HL-60/S4 treated with phorbol 12-myristate 13-acetate at 8.2 ng/mL for 4 days and 3 days (cell line): ENCODE data around the gene SLC25A17.
"Not testable (repeated sequence)": the region's sequence is repeated elsewhere in the genome, so short reads cannot be mapped to it uniquely, and the experiment has no call there.

ENCODE experiments used
- in situ Hi-C: fragments of 300-500 bp; cut with MboI; formaldehyde crosslinking; loops from 2 replicates; pipeline ENCODE4 v1.15.0; 2022; ENCODE audit warnings: low sequenced_read_pairs

SLC25A17 gene

GRCh38 chr22:40818747-40819598, at the start of gene SLC25A17:
Gene SLC25A17, minus strand, starts transcription at chr22:40819346. Its CDS starts 98 bp downstream, at chr22:40819248.
- in situ Hi-C loops = no loop called here

- in situ Hi-C loops = not testable (repeated sequence)
Measured at GRCh38 chr22:40868379-40868778, 49.2 kb upstream of the SLC25A17 start.

GRCh38 chr22:40867109-40867508, 48.0 kb upstream of the SLC25A17 start:
- in situ Hi-C loops = no loop called here

- in situ Hi-C loops = no loop called here
Measured at GRCh38 chr22:40862537-40862936, 43.4 kb upstream of the SLC25A17 start.

- in situ Hi-C loops = no loop called here
Measured at GRCh38 chr22:40862013-40862412, 42.9 kb upstream of the SLC25A17 start, which contains the start of gene DNAJB7. Gene DNAJB7, minus strand, starts transcription at chr22:40862113. Its CDS starts 119 bp downstream, at chr22:40861994.

- in situ Hi-C loops = no loop called here
Measured at GRCh38 chr22:40857309-40857855, 38.2 kb upstream of the SLC25A17 start.

GRCh38 chr22:40856513-40857308, 37.6 kb upstream of the SLC25A17 start, which contains the start of the genes ST13 and XPNPEP3:
Gene ST13, minus strand, starts transcription at chr22:40856639. Its CDS starts 99 bp downstream, at chr22:40856540.
Gene XPNPEP3, plus strand, starts transcription at chr22:40857148. Its CDS starts 34 bp downstream, at chr22:40857182.
- in situ Hi-C loops = no loop called here

- in situ Hi-C loops = no loop called here
Measured at GRCh38 chr22:40855979-40856512, 36.9 kb upstream of the SLC25A17 start.

- in situ Hi-C loops = no loop called here
Measured at GRCh38 chr22:40855071-40855978, 36.2 kb upstream of the SLC25A17 start.

- in situ Hi-C loops = no loop called here
Measured at GRCh38 chr22:40853961-40854360, 34.8 kb upstream of the SLC25A17 start.

GRCh38 chr22:40853333-40853732, 34.2 kb upstream of the SLC25A17 start:
- in situ Hi-C loops = no loop called here

GRCh38 chr22:40845816-40846215, 26.7 kb upstream of the SLC25A17 start:
- in situ Hi-C loops = not testable (repeated sequence)

- in situ Hi-C loops = no loop called here
Measured at GRCh38 chr22:40844951-40845350, 25.8 kb upstream of the SLC25A17 start.

- in situ Hi-C loops = no loop called here
Measured at GRCh38 chr22:40838486-40838885, 19.3 kb upstream of the SLC25A17 start.

GRCh38 chr22:40834619-40835018, 15.5 kb upstream of the SLC25A17 start:
- in situ Hi-C loops = no loop called here

- in situ Hi-C loops = no loop called here
Measured at GRCh38 chr22:40829131-40829530, 10.0 kb upstream of the SLC25A17 start.

- in situ Hi-C loops = no loop called here
Measured at GRCh38 chr22:40826984-40827741, 8.0 kb upstream of the SLC25A17 start.

GRCh38 chr22:40826292-40826691, 7.1 kb upstream of the SLC25A17 start:
- in situ Hi-C loops = not testable (repeated sequence)

GRCh38 chr22:40823426-40823825, 4.3 kb upstream of the SLC25A17 start:
- in situ Hi-C loops = no loop called here
